Suppressor macrophage (primary cell): ENCODE measurements around the gene RERG.

Experiments used
- DNase-seq, 4 experiments: peaks; one replicate each; pipeline ENCODE4 v3.0.0-alpha.2; 2020 to 2022

Gene RERG

DNA sequence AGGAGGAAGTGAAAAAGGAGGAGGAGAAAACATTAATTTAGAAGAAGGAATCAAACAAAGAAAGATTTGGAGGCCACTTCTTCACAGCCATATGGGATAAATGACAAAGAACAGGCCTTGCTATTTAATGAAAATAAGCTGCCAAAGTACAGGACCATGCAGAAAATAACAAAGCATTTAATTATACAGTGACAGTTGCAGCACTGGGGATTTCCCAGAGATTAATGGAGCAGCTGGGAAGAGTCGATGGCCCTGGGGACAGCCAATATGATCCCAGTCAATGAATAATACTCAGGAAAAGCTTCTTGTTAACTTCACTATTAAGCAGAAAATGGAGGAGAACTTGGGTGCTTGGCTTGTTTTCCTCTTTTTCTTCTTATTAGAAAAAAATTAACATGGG lies 34.6 kb downstream of the RERG start:
- no peak for DNase-seq

DNA sequence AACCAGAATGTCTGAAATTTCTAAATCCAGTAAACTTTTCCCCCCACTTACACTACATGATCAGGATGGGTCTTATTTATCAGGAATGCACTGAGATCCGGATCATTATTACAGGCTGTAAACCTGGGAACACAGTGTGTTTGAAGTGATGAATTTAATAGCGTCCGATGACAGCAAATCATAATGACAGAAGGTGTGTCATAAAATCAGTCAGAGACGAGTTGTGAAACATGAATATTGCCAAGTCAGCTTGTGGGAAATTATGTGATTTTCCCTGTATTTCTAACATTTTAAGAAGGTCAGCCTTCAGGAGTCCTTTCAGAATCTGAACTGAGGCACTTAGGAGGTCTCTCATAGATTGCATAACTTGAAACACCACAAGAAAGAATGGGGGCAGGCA lies 36.7 kb downstream of the RERG start:
- no peak for DNase-seq

DNA sequence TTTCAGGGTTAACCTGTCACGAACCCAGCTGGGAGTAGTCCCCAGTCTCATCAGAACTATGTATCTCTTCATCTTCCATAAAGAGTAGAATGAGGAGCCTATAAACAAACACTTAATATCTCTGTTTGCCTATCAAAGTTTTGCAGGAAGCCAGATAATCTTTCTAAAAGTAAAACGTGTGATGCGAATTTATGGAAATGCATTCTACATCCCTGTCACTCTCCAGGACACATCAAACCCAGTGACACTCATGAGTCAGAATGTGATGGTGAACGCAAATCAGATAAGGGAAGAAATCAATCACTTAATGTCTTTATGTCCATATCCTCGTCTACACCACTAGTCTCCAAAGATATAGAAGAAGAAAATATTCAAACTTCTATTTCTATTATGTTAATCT lies 37.4 kb downstream of the RERG start:
- DNase-seq = no peak

DNA sequence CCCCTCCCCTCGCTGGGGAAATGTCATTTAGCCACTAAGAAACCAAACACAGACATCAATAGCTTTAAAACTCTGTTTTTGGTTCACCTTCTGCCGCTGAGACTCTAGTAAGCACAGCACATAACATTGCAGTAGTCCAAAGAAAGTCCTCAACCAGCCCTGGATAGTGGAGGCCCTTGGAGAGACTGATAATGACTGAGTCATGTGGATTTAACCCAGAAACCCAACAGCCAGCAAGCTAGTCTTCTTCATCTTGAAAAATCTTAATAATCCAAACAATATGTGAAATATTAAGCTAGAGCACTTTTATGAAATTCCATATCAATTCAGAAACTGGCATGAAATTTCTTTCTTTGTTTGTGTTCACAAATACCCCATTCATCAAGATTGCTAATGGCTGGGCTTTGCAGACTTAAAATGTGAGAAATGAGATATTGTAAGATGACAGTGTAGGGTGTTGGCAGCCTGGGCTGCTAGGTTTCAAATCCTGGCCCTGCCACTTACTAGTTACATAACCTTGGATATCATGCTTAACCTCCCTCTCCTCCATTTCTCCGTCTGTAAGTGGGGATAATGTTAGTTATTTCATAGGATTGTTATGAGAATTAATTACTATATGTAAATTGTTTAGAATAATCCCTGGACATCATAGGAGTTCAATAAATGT lies 40.1 kb downstream of the RERG start:
- no peak for DNase-seq

DNA sequence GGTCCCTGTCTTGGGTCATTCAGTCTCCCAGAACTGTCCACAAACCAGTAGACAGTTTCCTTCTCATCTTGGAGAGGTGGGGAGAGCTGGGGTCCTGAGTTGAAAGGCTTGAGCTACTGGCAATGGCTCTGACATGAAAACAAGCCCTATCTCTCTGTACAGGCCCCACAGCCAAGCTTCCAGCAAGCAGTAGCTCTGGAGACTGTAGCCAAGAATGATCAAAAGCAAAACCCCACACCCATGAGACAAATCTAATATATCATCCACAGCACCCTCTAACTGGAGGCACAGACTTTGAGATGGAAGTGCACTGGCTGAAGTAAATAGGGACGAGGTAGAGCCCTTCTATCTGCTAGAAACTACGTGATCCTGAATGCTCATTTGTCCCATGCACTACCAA lies 40.9 kb downstream of the RERG start:
- no peak for DNase-seq

DNA sequence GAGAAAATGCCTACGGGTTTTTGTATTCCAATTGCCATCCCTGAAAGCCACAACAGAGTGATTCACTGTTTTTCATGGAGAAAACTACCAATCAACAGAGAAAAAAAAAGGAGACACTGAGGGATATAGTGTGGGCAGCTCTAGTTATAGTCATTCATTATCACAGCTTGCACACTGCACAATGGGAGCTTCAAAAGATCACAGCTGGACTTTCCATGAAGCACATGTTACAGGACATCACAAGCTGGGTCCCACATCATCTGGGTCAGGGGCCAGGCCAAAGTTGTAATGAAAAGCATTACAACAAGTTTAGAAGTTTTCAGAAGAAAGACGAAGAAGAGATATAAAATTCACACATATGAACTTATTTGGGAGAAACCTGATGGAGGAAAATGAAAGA lies 41.5 kb downstream of the RERG start:
- no peak for DNase-seq

DNA sequence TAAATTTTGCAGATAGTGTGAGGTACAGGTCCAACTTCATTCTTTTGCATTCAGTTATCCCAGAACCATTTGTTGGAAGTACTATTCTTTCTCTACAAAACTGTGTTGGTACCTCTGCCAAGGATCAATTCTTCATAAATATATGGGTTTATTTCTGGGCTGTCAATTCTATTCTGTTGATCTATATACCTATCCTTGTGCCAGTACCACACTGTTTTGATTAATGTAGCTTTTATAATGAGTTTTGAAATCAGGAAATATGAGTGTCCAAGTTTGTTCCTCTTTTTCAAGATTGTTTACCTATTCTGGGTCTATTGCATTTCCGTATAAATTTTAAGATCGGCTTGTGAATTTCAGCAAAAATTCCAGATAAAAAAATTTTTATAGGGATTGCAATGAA lies 48.1 kb downstream of the RERG start:
- DNase-seq = no peak

DNA sequence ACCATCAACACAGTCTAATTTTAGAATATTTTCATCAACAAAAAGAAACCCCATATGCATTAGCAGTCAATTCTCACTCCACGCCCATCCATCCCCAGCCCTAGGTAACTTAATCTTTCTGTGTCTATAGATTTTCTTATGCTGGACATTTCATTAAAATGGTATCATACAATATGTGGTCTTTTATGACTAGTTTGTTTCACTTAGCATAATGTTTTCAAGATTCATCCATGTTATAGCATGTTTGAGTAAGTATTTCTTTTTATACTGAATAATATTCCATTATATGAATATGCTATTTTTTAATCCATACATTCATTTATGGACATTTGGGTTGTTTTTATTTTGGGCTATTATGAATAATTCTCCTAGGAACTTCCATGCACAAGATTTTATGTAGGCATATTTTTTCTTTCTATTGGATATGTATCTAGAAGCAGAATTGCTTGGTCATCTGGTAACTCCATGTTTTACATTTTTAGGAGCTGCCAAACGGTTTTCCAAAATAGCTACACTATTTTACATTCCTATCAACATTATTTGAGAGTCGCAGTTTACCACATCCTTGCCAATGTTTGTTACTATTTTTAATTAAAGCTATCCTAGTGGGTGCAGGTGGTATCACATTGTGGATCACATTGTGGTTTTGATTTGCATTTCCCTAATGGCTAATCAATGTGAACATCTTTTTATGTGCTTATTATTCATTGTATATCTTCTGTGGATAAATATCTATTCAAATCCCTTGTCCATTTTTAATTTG lies 49.0 kb downstream of the RERG start:
- DNase-seq = no peak

DNA sequence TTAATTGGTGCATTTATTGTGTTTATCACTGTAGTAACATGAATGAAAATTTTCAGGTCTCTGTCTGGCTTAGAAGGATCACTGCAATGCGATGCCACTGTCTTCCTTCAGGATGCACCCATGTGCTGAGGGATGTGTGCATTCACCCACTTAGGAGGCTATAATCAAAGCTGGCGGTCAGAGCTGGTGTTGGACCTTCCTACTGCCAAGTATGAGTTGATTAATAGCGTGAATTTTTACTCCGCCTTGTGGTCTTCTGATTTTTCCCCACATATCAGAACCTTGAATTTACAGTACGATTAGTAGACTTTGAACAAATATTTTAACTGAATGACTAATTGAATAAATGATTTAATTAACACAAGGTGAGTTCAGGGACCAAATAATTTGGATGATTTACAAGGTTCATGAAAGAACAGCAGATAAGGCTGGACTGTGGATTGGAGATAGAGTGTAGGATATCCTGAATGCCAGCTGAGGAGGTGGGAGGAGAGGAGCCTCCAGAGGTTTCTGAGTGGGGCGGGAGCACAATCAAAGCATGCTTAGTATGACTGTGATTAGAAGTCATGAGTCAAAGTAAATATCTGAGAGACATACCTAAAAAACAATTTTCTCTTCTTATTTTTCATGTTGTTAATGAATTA lies 50.1 kb downstream of the RERG start:
- no peak for DNase-seq

DNA sequence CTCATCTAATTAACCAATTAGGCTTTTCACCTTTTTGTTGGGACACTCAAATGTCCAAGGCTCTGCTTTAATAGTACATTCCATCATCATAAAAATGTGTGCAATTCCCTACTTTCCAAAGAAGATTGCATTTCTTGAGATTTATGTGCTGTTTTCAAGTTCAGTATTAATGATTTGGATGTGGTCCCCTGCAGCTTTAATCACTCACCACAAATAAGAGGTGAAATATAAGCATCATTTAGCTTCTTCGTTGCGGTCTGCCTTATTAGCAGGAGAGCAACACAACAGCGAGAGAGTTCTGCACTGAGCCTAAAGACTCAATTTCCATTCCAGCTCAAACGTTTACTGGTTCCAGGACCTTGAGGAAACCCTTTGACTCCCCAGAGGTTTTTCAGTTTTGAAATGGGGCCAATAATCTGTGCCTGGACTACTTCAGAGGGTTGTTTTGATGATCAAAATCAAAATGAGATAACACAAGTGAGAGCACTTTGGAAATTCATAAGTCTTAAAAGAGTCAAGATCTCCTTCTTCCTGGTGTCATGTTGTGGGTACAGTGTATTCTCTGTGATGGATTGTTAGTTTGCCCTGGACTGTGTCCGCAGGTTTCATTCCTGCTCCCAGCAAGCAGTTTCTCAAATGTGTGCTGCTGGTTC lies 53.1 kb downstream of the RERG start:
- DNase-seq = no peak

DNA sequence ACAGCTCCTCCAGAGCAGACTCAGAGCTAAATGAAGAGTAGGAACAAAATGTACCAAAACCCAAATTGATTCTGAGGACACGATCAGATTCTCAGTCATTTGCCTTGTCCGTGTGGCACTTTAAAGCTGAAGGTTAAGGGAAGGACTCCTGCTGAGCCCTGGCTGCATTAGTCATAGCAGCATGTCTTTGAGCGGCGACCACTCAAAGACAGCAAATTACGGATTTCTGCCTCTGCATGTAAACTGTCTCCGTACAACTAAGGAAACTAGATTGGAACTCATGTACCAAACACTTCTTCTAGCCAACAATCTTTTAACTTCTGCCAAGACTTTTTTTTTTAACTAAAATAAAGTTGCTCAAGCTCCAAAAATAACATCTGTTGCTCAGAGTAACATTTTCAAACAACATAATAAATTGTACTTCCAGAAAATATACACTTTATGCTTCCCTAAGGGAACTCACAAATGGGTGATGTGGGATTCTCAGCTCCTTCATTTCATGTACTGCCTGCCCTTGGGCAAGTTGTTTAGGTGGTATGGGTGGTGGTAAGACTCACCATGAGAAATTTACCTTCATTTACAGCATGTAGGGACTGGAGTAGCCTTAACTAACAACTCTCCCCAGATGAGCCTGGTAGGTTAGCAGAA lies 56.1 kb downstream of the RERG start:
- DNase-seq = no peak

DNA sequence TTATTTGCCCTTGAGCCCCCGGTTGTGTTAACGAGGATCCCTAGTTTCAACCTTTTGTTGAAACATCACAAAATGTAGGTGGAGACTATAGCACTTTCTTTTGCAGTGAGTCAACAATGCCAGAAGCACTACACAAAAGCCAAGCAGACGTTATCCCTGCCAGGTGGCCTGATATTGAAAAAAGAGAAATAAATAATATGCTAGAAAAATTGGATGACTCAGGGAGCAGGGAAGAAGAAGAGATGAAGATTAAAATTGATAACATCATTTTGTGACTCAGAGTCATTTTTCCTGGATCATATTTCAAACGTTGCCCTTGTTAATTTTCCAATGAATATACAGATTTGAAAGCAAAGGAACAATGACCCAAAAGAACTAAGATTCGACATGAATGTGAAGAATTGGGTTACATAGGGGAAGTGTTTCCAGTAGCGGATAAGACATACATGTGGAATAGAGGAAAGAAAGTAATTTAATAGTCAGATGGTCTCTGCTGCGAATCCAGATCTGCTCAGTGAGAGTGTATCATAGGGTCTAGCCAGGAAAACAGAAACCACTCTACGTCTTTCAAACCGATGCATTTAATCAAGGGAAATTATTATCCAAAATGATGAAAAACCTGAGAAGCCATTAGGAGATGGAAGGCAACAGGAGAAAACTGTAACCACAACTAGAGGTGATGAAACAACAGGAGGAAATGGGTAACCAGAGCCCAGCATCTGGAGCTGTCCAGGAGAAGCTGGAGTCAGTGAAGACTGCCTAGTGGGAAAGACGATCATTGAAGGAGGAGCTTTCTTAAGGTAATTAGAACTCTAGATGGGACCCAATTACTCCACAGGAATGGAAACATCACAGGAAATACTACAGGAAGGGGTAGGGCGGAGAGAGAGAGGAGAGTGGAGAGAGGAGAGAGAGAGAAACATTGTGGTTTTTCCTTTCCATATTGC lies 57.9 kb downstream of the RERG start:
- DNase-seq = no peak

DNA sequence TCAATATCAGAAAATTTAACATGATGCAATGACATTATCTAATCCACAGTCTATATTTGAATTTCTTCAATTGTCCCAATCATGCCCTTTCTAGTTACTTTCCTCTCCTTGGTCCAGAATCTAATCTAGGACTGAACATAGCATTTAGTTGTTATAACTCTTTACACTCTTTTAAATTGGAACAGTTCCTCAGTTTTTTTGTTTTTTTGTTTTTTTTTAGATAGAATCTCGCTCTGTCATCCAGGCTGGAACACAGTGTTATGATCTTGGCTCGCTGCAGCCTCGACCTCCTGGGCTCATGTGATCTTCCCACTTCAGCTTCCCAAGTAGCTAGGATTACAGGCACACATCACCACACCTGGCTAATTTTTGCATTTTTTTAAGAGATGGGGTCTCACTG lies 63.1 kb downstream of the RERG start:
- no peak for DNase-seq

DNA sequence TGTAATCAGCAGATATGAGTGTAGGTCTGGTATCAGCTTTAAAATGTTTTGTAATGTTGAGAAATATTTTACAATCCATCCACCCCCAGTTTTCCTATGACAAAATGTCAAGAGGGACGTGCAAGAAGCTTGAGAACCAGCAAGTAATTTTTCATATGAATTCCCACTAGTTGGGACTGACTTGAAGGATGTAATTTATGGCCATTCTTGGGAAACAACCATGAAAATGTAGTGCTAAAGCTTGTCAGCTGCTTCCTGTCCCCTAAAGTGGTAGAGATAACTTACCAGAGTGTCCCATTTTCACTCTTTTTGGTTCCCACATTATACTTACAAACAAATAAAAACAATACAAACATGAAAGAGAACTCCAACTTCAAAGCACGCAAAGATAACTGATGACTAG lies 63.9 kb downstream of the RERG start:
- DNase-seq = peak in 1 of 4 experiments; percentile 3

DNA sequence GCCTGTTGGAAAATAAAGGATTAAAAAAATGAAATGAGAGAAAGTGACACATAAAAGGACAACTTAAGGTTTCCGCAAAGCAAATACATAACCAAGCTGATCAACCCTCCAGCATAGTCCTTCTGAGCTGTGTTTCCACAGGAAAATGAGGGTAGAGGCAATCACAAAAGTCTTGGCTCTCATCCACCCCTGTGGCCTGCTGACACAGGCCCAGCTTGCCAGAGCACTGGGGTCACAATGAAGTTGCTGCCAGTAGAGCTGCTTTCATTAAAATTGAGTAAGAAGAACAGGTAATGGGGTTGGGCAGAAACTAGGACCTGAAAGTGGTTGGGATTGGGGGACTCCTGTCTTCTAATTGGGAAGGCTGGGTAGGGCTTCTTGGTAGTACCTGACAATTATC lies 65.9 kb downstream of the RERG start:
- DNase-seq = no peak

DNA sequence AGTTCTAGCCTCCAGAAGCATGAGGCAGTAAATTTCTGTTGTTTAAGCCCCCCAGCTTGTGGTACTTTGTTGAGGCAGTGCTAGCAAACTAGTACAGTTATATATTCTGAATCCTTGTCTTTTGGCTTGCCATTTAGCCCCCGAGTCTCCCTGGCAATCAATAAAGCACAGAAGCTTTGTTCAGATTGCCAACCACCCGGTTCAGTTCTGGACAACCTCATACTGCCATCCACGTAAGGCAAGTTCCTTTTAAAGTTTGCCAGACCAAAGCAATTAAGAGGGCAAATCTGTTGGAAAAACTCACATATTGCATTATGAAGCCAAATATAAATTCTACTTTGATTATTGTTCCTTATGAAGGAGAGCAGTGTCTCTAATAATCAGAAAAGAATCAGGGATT lies 67.1 kb downstream of the RERG start:
- no peak for DNase-seq

DNA sequence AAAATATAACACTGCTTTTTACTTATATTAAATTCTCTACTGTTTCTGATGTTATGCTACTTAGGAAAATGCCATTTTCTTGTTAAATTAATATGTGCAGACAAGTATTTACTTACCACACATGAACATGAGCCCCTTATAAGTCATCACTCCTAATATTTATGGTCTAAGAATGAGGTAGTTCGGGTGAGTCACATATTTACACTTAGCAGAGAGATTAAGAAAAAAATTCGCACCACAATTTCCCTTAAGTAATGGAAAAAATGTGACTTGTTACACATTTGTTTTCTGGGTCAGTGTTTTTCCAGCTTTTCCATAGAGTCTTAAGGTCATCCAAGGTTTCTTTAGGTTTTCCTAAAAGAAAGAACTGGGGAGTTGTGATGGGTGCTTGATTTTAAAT lies 68.3 kb downstream of the RERG start:
- no peak for DNase-seq

DNA sequence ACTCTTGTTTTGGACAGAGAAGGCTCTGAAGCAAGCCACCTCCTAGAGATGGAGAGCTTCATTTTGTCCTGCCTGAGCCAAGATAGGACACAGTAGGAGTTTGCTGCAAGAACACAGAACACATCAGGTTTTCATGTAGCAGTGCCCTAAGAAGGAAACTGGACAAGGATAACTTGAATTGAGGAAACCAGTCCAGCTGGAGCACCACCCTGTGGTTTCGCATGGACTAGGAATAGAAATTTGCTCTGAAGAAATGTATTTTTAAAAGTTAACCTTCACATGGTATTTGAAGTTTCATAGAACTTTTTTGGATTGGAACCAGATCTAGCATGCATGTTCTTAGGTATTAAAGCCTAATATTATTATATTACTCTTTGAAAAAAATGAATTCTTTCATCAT lies 68.8 kb downstream of the RERG start:
- peak in 2 of 4 experiments; percentile 5 to 18 for DNase-seq

DNA sequence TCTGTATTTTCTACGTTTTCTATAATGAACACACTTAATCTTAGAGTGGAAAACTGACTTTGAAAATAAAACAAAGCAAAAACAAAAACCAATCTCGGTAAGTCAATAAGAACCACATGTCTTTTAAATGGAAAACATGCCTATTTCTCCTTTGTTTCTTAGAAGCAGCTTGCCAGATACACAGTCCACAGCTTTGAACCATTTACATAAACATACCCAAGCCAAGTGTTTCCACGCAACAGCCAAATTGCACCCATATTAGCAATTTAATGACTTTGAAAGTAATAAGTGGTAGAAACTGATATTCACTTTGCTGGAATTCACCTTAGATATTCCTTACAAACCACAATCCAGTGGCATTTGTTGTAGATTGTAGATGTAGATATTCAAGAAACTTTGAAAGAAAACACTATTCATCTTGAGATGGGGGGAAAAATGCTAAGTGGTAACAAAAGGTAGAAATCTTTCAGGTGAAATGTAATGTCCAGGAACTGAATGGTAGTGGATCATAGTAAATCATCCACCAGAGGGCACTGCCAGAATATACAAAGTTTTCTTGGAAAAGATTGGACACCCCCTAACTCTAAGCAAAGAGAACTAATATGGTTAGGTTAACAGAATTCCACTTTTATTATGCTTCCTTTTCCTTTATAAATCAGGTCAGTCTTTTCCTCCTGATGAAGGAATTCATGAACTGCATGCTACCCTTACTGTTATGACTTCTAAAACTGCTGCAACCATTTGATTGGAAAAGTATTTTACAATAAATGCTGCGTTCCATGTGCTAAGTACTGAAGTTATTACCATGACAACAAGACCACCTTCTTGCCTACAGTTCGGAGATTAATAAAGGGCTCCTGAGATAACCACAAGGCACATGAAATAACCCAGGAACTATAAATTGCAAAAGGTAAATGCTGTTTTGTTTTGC lies 69.8 kb downstream of the RERG start:
- peak in 3 of 4 experiments; percentile 2 to 24 (median 10) for DNase-seq

DNA sequence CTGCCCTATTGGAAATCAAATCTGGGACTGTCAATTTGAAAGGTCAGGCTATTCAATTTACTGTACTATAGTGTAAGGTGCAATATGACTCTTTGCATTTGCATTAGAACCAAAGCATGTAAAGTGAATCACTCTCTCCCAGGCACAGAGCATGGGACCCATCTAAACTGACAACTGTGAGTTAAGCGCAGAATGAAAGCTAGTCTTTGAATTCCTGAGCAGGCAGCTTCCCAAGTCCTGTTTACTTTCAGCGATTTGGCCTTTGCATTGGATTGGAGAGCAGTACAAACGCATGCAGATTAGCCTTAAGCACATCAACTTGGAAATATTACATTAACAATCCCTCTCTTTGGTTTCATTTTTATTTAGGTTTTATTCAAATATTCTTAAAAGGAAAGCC lies 74.6 kb downstream of the RERG start:
- no peak for DNase-seq

DNA sequence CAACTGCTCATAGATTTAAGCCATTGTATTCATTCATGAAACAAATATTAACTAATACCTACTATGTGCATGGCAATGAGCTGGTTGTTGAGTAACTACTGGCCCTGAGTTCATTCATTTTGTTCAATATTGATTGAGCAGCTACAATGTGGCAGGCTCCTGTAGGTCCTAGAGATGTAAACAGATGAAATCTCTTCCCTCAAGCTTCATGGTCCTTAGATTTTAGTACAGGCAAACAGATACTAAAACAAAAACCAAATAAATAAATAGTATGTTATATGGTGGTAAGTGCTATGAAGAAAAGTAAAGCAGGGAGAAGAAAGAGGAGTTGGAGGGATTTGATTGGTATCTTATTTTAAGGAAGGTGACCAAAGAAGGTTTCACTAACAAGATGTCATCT lies 77.8 kb downstream of the RERG start:
- no peak for DNase-seq
